GM12872 (cell line): ENCODE results near the gene IGSF9B.

Experiments used
- CTCF ChIP-seq: IDR thresholded peaks from 3 replicates; pipeline ENCODE4 v1.5.1; 2011; ENCODE audit warnings: low read depth, mild to moderate bottlenecking, low read length, moderate library complexity; ENCODE audit not compliant: insufficient read depth

The IGSF9B gene

DNA sequence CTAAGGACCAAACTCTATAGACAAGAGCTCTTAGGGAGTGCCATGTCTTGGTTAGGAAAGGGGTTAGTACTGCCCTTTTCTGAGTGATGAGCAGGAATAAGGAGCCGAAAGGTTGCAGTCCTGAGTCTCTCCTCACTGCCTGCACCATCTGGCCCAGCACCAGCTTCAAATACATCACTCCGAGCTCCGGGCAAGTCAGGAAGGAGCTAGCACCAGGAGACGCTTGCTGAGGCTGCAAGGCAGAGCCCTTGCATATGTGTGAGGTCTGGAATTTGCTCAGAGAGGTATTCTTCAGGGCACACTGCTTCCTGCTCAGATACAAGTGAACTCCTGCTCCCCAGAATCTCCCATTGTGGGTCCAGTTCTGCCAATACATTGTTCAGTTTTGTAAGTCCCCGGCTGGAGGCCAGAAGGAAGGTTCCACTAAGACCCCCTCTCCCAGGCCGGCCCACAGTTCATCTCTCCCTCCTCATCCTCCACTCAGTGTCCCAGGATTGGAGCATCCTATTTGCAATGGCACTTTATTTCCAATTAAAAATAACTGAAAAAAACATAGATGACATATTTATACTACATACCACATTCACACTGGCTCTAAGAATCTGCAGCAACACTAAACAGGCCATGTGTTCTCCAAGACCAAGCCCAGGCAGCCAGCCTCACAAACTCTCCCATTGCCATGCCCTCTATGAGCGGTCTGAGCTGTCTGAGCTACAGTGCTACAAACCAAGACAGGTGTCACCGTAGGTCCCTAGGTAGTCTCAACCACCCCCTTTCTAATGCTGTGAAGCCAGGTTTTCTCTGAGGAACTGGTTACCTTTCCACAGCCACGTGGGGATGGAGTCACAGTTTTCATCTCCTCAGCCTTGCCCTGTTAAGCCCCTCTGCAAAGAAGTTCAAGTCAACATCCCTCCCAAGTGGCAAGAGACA is 56.3 kb downstream of the IGSF9B start:
- TF ChIP-seq CTCF, result no peak

DNA sequence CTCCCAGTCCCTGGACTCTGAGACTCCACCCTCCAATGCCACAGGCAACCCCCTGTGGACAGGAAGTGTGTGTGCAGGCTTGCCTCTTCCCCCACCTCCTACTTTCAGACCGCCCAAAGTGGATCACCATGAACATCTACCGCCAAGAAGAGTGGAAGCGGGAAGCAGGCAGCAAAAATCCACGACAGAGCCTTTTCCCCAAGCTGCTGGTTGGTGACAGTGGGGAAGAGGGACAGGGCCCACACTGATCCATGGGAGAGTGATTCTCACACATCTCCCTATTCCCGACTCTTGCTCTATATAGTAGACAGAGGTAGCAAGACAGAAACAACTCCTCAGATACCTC is 58.0 kb downstream of the IGSF9B start:
- TF ChIP-seq CTCF, result no peak

GRCh38 chr11:133898031-133898769 is 58.6 kb downstream of the IGSF9B start:
- TF ChIP-seq CTCF, result no peak

- no peak for TF ChIP-seq CTCF
Measured at GRCh38 chr11:133897331-133897650, 59.5 kb downstream of the IGSF9B start.

DNA sequence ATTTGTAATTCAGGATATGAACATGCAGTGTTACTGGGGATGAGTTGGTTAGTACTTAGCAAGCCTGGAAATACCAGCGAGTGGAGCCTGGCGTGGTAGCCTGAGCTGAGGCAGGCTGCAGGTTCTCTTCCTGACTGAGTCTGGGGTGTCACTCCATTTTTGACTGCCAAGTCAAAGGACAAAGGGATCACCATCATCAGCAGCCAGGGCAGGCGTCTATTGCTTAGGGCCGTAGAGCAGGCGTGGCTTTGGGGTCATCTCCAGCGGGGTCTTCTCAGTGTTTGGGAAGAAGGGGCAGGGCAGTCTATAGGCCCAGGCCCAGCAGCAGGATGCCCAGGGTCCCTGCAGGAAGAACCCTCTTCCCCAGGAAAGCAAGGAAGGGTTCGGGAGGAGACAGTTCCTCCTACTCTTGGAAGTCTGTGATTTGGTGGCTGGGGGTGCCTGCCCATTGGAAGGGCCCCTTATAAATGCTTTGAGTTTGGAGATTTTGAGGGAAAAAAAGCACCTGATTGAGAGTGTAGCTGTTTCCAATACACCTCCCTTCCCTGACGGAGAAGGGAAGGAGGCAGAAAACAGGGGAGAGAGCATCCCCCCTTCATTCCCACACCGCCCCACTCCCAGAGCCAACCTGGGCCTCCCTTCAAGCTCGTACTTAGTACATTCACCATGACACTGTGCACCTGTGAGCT is 60.0 kb downstream of the IGSF9B start:
- no peak for TF ChIP-seq CTCF

DNA sequence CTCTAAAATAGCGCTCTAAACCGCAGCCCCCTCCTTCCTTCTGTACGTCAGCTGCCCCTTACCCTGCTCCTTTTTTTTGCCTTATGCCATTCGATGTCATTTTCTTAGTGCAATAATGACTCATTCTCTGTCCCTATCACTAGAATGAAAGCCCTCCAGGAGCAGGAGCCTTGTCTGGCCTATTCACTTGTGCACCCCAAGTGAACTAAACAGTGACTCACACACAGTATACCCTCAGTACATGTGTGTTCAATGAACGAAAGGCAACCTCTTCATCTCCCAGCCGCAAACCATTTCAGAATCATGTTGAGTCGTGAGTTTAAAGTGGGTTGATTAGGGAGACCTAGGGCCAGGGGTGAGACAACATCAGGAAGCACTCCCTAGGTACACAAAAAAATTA is 60.7 kb downstream of the IGSF9B start:
- no peak for TF ChIP-seq CTCF

DNA sequence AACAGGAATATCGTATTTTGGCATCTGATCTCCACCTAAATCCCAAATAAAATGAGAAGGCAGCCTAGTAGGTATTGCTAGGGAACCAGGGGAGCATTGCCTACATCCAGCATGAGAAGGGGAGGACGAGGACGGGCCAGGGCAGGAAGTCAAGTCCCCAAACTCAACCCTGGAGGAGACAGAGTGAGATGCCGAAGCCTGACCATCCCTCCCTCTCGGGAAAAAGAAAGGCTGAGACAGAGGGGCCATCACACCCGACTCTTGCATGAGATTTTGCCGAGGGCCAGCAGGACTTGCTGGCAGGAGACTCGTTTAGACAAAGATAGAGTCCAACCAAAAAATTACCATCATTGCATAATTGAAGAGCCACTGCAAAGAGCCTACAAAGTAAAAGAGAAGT is 61.2 kb downstream of the IGSF9B start:
- no peak for TF ChIP-seq CTCF
